RPMI7951 (cell line): ENCODE measurements around the gene PRCD. TPM values are rescaled to one million over a fixed set of nuclear protein-coding genes. Genes with fewer than 3 reads are reported as not detected.

Source experiments
- DNase-seq: peaks from one replicate; pipeline ENCODE4 v3.0.0-alpha.2; 2012; ENCODE audit warnings: low read depth
- total RNA-seq: library from RNA; depleted of rRNA; stranded (reverse); fragments of >200 nt; shearing (Covaris generic); gene quantifications from 2 replicates; pipeline ENCODE4 v1.2.3, GENCODE V29; 2014

PRCD gene
- total RNA-seq, 1 experiment from 2014 or later = 0.48 TPM

DNA sequence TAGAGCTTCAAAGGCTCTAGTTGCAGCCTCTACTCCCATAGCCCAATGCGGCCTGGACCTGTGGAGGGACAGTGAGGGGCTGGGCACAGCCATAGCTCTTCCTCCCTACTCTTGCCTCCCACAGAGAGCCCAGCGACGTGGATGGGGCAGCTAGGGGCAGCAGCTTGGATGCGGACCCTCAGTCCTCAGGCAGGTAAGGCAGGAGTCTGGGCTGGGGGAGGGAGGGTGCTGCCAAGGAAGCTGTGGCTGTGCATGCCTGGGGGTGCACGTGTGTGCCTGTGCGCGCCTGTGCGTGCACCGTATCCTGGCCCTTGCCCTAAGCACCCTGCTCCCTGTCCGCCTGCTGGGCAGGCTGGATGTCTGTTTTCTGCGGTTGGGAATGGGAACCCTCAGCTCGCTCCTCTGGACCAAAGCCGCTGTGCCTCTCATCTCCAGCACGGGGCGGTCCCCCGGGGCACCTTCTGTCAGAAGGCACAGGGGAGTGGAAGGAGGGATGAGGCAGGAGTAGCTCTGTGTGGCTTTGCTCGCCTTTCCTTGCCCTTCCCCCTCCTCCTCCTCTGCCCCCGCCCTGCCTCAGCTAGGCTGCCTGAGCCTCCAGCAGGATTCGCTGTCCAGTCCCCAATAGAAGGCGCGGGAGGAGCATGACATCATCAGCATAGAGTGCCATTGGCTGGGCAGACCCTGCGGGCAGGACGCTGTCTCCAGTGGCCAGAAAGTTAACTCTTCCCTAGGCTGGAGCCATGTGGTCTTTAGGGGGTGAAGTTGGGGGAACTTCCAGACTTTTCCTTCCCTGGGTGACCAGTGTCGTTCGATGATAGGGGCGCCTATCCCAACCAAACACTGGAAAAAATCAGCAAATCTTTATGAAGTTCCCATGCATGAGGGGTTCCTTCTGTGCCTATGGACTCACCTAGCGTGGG lies 797 bp downstream of the PRCD start:
- DNase-seq = peak; percentile 93

GRCh38 chr17:76541739-76542454 lies 2.1 kb downstream of the PRCD start:
- DNase-seq = no peak

- no peak for DNase-seq
Observed at GRCh38 chr17:76542566-76542971, 2.7 kb downstream of the PRCD start.

DNA sequence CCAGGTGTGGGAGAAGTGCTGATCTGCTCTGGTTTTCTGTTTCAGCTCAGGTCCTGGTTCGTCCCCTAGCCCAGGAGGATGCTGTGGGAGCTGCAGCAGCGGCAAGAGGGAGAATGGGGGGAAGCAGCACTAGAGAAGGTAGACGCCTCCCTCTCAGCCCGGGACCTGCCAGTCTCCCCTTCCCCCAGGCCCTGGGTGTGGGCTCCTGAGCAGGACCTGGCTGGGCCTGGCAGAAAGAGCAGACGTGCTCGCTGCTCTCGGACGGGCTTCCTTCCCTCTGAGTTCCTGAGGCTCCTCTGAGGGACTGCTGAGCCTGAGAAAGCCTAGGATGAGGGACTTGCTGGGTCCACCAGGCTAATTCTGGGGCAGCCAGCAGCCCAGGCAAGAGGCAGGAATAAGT lies 3.1 kb downstream of the PRCD start:
- no peak for DNase-seq

DNA sequence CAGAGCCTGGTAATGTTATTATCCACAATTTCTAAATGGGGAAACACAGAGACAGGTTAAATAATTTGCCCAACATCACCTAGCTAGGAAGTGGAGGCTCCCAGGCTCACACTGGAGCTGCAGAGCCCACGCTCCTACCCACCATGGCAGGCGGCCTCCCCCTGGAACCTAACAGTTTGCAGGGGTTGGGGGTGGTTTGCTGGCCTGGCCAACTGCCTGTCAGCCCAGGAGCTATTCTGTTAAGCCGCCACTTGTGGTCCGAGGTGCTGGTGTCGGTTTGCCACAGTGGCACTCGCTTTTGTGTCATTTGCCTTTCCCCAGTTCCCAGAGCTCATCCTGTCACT lies 3.6 kb downstream of the PRCD start:
- DNase-seq = no peak

DNA sequence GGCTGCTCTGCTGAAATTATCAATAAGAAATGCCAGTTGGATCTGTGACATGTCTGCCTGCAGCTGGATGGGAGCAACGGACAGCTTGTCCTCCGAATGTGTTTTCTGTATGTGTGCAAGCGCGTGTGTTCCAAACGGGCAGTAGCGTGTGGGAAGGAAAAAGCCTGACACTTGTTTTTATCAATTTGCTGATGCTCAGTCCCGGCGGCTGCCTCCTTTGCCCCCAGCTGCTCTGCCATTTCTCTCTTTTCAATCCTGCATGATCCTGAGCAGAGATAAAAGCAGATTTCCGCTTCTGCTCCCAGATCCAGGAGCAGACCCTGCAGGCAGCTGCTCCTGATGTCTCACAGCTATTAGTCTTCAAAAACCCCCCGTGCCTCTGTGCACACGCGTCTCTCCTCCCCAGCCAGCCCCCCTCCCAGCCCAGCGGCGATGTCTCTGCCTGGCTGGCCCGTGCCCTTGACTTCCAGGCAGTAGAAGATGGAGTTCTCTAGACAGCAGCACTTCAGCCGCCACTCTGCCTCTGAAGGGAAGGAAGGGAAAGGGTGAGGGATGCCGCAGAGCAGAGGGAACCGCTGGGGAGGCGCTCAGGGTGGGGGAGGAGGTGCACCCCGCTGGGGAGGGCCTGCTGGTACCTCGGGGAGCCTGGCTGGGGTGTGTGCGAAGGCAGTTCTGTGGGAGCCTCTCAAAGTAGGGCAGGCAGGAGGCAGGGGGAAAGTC lies 4.1 kb downstream of the PRCD start:
- DNase-seq = no peak

GRCh38 chr17:76544546-76545365 lies 4.9 kb downstream of the PRCD start:
- DNase-seq = no peak

GRCh38 chr17:76545918-76546555 lies 6.2 kb downstream of the PRCD start:
- DNase-seq = no peak

DNA sequence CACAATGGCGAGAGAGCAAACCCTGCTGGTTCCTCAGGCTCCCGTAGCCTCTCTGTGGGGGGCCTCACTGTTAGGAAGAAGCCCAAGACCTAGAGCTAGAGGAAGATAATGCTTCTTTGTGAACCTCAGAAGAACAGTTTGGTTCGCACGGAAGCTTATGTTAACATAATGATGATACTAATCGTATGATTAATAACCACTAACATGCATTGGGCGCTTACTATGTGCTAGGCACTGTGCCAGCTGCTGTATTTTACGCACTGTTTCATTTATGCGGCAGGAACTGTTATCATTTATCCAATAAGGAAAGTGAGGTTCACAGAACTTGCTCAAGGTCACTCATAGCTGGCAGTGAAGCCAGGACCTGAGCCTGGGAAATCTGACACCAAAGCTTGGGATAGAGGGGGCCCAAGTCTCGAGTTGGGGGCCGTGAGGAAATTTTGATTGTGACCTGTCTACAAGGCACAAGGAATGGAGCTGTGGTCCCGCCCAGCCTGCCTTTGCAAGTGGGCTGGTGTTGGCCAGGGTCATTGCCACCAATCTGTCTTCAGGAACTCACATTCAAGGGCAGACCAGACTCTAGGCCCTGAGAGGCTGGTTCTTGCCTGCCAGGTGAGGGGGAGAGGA lies 6.8 kb downstream of the PRCD start:
- DNase-seq = peak; percentile 85

- peak; percentile 77 for DNase-seq
Observed at GRCh38 chr17:76547183-76547641, 7.4 kb downstream of the PRCD start.

GRCh38 chr17:76547642-76548202 lies 7.9 kb downstream of the PRCD start:
- no peak for DNase-seq

DNA sequence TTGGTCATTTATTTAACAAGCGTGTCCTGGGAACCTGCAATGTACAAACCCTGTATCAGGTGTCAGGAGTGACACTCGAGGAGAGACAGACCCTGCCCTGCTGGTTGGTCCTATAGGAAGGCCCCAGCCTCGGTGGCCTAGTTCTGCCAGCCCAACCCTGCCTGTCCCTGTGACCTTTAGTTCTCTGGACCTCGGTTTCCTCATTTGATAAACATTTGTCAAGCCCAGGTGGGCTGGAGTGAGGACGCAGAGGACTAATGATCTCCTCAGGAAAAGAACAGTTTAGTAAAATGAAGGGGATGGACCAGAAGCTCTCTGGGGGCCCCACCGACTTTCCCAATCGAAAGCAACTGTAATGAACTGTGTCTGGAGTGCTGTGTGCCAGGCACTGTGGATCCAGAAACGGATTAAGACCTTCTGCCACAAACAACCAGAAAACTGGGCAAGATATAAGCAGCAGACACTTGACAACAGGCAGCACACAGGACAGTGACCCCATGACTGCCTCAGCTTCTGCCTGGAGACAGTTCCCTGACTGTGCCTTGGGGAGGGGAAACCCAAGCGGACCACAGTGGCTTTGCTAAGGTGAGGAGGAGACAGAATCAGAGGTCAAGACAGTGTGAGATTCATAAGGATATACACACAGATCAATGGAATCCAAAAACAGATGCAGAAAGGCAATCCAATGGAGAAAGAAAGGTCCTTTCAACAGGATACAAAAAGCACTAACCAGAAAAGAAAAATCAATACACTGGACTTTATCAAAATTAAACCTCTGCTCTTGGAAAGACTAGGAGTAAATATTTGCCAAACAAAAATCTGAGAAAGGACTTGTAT lies 8.8 kb downstream of the PRCD start:
- DNase-seq = no peak

- DNase-seq = no peak
Observed at GRCh38 chr17:76549215-76549518, 9.3 kb downstream of the PRCD start.

GRCh38 chr17:76549539-76549938 lies 9.7 kb downstream of the PRCD start:
- no peak for DNase-seq

GRCh38 chr17:76550712-76551615 lies 11.1 kb downstream of the PRCD start:
- no peak for DNase-seq

GRCh38 chr17:76551685-76552084 lies 11.8 kb downstream of the PRCD start:
- no peak for DNase-seq

- DNase-seq = no peak
Observed at GRCh38 chr17:76553178-76553908, 13.5 kb downstream of the PRCD start.

GRCh38 chr17:76554131-76554530 lies 14.3 kb downstream of the PRCD start:
- no peak for DNase-seq
